Measurements from ENCODE around the gene FKBP7. TPM values are rescaled to one million over a fixed set of nuclear protein-coding genes. Genes with fewer than 3 reads are reported as not detected.

FKBP7 gene
- total and polyA plus RNA-seq, 4 donors, result 2.8 to 10.4 (median 4.9) TPM

- TF ChIP-seq, protein P1, sequence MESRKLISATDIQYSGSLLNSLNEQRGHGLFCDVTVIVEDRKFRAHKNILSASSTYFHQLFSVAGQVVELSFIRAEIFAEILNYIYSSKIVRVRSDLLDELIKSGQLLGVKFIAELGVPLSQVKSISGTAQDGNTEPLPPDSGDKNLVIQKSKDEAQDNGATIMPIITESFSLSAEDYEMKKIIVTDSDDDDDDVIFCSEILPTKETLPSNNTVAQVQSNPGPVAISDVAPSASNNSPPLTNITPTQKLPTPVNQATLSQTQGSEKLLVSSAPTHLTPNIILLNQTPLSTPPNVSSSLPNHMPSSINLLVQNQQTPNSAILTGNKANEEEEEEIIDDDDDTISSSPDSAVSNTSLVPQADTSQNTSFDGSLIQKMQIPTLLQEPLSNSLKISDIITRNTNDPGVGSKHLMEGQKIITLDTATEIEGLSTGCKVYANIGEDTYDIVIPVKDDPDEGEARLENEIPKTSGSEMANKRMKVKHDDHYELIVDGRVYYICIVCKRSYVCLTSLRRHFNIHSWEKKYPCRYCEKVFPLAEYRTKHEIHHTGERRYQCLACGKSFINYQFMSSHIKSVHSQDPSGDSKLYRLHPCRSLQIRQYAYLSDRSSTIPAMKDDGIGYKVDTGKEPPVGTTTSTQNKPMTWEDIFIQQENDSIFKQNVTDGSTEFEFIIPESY (IDR thresholded peaks at IDR 0.05), result no peak
- no peak for TF ChIP-seq GABPA (IDR thresholded peaks at IDR 0.05 in 1 of 2, conservative IDR thresholded peaks at IDR 0.05 in 1 of 2)
- TF ChIP-seq HNF4A (conservative IDR thresholded peaks at IDR 0.05), result no peak
- no peak for TF ChIP-seq TAF1 (conservative IDR thresholded peaks at IDR 0.05)
- no peak for TF ChIP-seq JUND (IDR thresholded peaks at IDR 0.05)
Measured at GRCh38 chr2:178417916-178418315, 60.5 kb downstream of the FKBP7 start (continued).

- no peak for DNase-seq (ENCODE audit: low spot score)
- H3K27me3 ChIP-seq (ENCODE audit: control insufficient read depth in 4 of 4, insufficient read depth in 4 of 4, low read length in 3 of 4), result no peaks in the 10 kb centered on the region
- H3K9ac ChIP-seq (ENCODE audit: low read depth in 1 of 2, low read length in 2 of 2), result no peak overlapping the region
- H3K4me1 ChIP-seq (ENCODE audit: control insufficient read depth in 4 of 4, insufficient read depth in 4 of 4, low read length in 3 of 4), result peaks cover 0 to 16% (median 9%) of the 10 kb centered on the region in 4 donors
- H3K9me3 ChIP-seq (ENCODE audit: control insufficient read depth in 4 of 4, low read length in 3 of 4), result no peaks in the 10 kb centered on the region
- no peak overlapping the region for H3K27ac ChIP-seq (ENCODE audit: low read depth in 1 of 2, low read length in 2 of 2)
- TF ChIP-seq CTCF (IDR thresholded peaks at IDR 0.05; ENCODE audit: low read depth, low read length, missing input control) (no peak), RXRA (IDR thresholded peaks at IDR 0.05) (no peak), SP1 (IDR thresholded peaks at IDR 0.05) (no peak), RAD21 (IDR thresholded peaks at IDR 0.05) (no peak), FOXA1 (IDR thresholded peaks at IDR 0.05) (no peak), HNF4G (IDR thresholded peaks at IDR 0.05) (no peak), TAF1 (conservative IDR thresholded peaks at IDR 0.05) (no peak), YY1 (IDR thresholded peaks at IDR 0.05) (no peak), EGR1 (IDR thresholded peaks at IDR 0.05; ENCODE audit: low read depth in 2 of 2) (no peak), FOXA2 (IDR thresholded peaks at IDR 0.05) (no peak), HNF4A (conservative IDR thresholded peaks at IDR 0.05) (no peak), JUND (IDR thresholded peaks at IDR 0.05) (no peak), GABPA (IDR thresholded peaks at IDR 0.05 in 1 of 2, conservative IDR thresholded peaks at IDR 0.05 in 1 of 2) (no peak), NR2F2 (IDR thresholded peaks at IDR 0.05) (no peak)
- TF ChIP-seq, protein P2, sequence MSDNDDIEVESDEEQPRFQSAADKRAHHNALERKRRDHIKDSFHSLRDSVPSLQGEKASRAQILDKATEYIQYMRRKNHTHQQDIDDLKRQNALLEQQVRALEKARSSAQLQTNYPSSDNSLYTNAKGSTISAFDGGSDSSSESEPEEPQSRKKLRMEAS (IDR thresholded peaks at IDR 0.05), result no peak
- TF ChIP-seq, protein P1 (IDR thresholded peaks at IDR 0.05), result no peak
- TF ChIP-seq, protein P3, sequence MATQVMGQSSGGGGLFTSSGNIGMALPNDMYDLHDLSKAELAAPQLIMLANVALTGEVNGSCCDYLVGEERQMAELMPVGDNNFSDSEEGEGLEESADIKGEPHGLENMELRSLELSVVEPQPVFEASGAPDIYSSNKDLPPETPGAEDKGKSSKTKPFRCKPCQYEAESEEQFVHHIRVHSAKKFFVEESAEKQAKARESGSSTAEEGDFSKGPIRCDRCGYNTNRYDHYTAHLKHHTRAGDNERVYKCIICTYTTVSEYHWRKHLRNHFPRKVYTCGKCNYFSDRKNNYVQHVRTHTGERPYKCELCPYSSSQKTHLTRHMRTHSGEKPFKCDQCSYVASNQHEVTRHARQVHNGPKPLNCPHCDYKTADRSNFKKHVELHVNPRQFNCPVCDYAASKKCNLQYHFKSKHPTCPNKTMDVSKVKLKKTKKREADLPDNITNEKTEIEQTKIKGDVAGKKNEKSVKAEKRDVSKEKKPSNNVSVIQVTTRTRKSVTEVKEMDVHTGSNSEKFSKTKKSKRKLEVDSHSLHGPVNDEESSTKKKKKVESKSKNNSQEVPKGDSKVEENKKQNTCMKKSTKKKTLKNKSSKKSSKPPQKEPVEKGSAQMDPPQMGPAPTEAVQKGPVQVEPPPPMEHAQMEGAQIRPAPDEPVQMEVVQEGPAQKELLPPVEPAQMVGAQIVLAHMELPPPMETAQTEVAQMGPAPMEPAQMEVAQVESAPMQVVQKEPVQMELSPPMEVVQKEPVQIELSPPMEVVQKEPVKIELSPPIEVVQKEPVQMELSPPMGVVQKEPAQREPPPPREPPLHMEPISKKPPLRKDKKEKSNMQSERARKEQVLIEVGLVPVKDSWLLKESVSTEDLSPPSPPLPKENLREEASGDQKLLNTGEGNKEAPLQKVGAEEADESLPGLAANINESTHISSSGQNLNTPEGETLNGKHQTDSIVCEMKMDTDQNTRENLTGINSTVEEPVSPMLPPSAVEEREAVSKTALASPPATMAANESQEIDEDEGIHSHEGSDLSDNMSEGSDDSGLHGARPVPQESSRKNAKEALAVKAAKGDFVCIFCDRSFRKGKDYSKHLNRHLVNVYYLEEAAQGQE (IDR thresholded peaks at IDR 0.05), result no peak
- TF ChIP-seq, protein P4, sequence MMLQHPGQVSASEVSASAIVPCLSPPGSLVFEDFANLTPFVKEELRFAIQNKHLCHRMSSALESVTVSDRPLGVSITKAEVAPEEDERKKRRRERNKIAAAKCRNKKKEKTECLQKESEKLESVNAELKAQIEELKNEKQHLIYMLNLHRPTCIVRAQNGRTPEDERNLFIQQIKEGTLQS (IDR thresholded peaks at IDR 0.05), result no peak
- H3K36me3 ChIP-seq (ENCODE audit: control insufficient read depth in 4 of 4, insufficient read depth in 3 of 4, low read depth in 1 of 4, low read length in 3 of 4), result no peaks in the 10 kb centered on the region
- no peak overlapping the region for H3K4me3 ChIP-seq (ENCODE audit: low read depth in 1 of 3, low read length in 3 of 3)
Measured at GRCh38 chr2:178415979-178416378, 62.4 kb downstream of the FKBP7 start.

All from liver (tissue), 9 donors.